HG03135 (cell line): ENCODE data around the gene SUPV3L1.

Experiments
- ATAC-seq: cut with Tn5 transposase; IDR thresholded peaks from one replicate; pipeline ENCODE4 v1.9.1; 2021; ENCODE audit warnings: mild to moderate bottlenecking, moderate library complexity; ENCODE audit not compliant: unreplicated experiment

Gene SUPV3L1

GRCh38 chr10:69201045-69201444 is 21.0 kb downstream of the SUPV3L1 start:
- ATAC-seq: no peak

DNA sequence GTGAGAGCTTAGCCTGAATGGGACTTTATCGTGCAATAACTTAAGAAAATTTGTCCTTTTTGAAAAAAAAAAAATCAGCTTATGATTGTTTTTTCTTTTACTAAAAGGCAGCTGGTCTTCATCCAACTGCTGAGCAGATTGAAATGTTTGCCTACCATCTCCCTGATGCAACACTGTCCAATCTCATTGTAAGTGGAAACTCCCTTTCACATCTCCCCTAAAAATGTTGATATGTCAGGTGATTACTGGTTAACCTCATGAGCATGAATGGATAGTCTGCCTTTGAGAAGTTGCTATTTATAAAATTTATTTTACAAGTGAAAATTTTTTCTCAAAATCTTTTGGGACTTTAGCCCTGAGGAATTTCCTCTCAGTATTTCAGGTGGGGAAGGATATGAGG is 22.3 kb downstream of the SUPV3L1 start:
- no peak for ATAC-seq

- no peak for ATAC-seq
These were observed 28.7 kb downstream of the SUPV3L1 start for GRCh38 chr10:69208761-69209160.

GRCh38 chr10:69209787-69210484 is 29.9 kb downstream of the SUPV3L1 start:
- no peak for ATAC-seq

DNA sequence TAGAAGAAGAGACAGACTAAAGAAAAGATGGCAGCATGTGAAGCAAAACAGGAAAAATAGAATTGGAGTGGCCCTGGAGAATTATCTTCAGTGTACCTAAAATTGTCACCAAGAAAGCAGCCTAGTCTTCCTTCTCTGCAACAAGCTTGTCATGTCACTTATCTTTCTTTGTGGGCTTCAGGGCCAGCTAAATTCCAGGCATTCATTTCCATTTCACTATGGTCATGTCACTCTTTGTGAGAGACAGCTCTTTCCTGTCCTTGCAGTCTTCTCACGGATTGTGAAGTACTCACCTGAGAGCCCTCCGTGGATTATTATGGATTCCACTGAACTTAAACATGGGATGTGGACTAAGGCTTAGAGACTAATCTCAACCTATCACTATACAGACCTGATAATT is 31.1 kb downstream of the SUPV3L1 start:
- no peak for ATAC-seq

GRCh38 chr10:69211524-69211923 is 31.5 kb downstream of the SUPV3L1 start:
- ATAC-seq: no peak

DNA sequence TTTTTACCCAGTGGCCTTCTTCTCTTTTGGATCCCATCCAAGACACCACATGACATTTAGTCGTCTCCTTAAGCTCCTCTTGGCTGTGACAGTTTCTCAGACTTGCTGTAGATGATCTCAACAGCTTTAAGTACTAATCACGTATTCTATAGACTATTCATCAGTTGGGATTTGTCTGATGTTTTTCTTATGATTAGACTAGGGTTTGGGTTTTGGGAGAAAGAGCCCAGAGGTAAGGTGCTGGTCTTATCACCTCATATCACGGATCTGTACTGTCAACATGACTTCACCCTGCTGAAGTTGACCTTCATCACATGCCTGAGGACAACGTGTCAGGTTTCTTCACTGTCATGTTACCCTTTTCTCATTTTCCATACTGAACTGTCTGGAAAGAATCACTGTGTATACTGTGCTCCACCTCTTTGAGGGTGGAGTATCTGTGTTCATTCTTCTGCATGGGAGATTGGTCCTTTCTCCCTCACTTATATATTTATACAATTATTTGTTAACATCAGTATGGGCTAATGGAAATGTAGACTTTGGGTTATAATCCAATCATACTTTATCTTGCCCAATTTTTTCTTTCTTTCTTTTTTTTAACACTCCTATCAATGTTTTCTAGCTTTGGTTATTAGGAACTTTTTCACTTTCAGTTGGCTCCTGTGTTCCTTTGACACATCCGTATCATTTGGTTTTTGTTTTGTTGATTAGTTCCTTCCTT is 33.7 kb downstream of the SUPV3L1 start:
- ATAC-seq: no peak

GRCh38 chr10:69214666-69215131 is 34.7 kb downstream of the SUPV3L1 start:
- no peak for ATAC-seq

DNA sequence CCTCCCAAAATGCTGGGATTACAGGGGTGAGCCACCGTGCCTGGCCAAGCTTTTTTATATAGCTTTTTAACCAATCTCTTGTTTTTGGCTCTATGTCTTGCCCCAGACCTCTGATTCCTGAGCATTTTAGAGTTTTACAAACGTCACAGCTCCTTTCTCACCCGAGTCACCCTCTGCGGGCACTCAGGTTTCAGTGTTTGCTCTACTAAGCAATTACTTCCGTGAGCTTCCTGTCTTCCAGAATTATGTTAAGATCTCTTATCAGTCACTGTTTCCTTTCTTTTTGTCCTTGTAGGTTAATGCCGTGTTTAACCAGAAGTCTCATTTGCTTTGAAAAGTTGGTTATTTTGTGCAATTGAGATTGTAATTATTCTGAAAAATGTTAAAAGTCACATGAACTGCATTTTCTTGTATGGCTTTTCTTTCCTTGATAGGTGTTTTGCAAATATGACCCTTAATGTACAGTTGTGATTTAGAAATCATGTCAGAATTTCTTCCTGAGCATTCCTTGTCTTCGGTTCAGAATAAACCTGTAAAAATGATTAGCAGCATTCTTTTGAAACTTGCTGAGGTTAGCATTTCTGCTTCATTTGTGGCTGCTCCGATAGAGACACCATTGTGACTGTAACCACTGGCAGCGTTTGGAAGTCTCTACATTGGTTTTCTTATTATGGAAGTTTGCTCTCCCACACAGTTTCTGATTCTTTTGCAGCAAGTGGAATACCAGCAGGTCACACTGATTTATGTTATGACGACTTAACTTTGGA is 35.6 kb downstream of the SUPV3L1 start:
- ATAC-seq: no peak

DNA sequence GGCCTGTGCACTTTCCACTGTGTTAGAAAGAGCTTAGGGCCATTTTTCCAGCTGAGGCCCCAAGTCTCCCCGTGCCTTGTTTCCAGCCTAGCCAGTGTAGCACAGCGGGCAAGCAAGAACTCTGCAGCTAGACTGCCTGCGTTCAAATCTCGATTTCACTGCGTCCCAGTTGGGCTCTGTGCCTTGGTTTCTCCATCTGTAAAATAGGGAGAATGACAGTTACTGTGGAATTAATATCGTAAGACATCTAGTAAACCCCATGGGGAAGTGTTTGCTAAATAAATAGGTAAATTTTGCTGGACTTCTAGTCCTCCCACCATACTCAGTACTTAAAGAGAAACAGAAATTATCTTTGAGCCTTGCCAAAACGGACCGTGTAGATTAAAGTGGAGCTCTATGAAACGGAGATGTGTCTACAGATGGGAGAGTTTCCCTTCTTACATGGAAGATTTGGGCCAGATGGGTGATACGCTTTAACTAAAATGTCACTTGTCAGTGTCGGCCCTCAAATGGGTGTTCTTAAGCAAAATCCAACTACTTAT is 36.6 kb downstream of the SUPV3L1 start:
- no peak for ATAC-seq

- no peak for ATAC-seq
These were observed 37.2 kb downstream of the SUPV3L1 start for GRCh38 chr10:69217119-69217754.

DNA sequence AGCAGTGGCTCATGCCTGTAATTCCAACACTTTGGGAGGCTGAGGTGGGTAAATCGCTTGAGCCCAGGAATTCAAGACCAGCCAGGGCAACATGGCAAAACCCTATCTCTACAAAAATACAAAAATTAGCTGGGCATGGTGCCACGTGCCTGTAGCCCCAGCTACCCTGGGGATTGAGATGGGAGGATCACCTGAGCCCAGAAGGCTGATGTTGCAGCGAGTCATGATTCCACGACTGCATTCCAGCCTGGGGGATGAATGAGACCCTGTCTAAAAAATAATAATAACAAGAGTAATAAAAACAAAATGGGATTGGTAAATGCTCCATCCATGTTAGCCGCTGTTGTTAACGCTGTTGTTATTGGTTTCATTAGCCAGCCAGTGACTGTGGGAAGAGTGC is 38.8 kb downstream of the SUPV3L1 start:
- ATAC-seq: no peak

GRCh38 chr10:69220041-69220451 is 40.0 kb downstream of the SUPV3L1 start, which contains the start of gene HKDC1:
HKDC1 (plus strand) TSS chr10:69220332; CDS start chr10:69220436, 104 bp downstream.
- no peak for ATAC-seq

GRCh38 chr10:69220507-69220906 is 40.5 kb downstream of the SUPV3L1 start:
- no peak for ATAC-seq

- ATAC-seq: peak; percentile 96
These were observed 42.4 kb downstream of the SUPV3L1 start for GRCh38 chr10:69222157-69223027.

GRCh38 chr10:69223028-69223342 is 43.0 kb downstream of the SUPV3L1 start:
- ATAC-seq: peak; percentile 15

- ATAC-seq: no peak
These were observed 45.0 kb downstream of the SUPV3L1 start for GRCh38 chr10:69224862-69225657.

- ATAC-seq: no peak
These were observed 45.6 kb downstream of the SUPV3L1 start for GRCh38 chr10:69225681-69226080.

DNA sequence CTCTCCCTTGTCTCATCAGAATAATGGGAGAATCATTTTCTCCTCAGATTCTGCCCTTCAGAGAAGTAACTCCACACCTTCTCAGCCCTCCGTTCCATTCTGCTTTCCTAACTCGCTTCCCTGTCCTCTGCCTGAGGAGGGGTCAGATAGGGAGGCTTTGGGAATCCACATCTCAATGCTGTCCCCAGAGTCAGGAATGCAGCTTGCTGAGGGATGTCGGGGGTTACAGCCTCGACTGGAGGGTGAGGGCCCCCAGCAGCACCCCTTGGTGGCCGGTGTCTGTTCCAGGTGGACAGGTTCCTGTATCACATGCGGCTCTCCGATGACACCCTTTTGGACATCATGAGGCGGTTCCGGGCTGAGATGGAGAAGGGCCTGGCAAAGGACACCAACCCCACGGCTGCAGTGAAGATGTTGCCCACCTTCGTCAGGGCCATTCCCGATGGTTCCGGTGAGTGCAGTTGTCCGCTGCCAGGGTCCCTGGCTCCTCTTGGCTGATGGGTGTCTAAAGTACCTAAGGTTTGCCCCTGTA is 47.0 kb downstream of the SUPV3L1 start:
- no peak for ATAC-seq
